PFSK-1 (cell line): Measurements from ENCODE around the gene ZGPAT.

ENCODE experiments used
- POLR2AphosphoS5 ChIP-seq: IDR thresholded peaks from 2 replicates; pipeline ENCODE4 v1.6.1; 2012; ENCODE audit warnings: low read depth, mild to moderate bottlenecking, control low read depth, low read length, moderate library complexity
- TAF1 ChIP-seq: IDR thresholded peaks from 2 replicates; pipeline ENCODE4 v1.6.1; 2012; ENCODE audit warnings: low read length, control low read depth, borderline replicate concordance; ENCODE audit not compliant: insufficient read depth

- TF ChIP-seq TAF1 (no peak), POLR2AphosphoS5 (no peak)
Measured at GRCh38 chr20:63766695-63767426, 59.0 kb downstream of the ZGPAT start.
